Transverse colon (tissue), 3 donors: ENCODE data around the gene TNXB.

Experiments used
- CTCF ChIP-seq, 5 experiments: fragments of 200-600 bp in 3 of 5; fragments of 450-650 bp in 2 of 5; sonication (generic) in 3 of 5; IDR thresholded peaks; 1 replicate in 2 of 5; 2 replicates in 3 of 5; pipeline ENCODE4 v1.5.1; 2016 to 2017; ENCODE audit warnings: antibody characterized with exemption in 5 of 5, inconsistent platforms in 3 of 5, mild to moderate bottlenecking in 2 of 5, moderate library complexity in 1 of 5
- EP300 ChIP-seq: sonication (generic); formaldehyde crosslinking; IDR thresholded peaks from one replicate; pipeline ENCODE4 v1.6.1; 2017; ENCODE audit warnings: antibody characterized with exemption, low read depth

- TF ChIP-seq CTCF (IDR thresholded peaks at IDR 0.05) (no peak), EP300 (no peak)
Observed at GRCh38 chr6:32064706-32065105, 44.4 kb downstream of the TNXB start.
